Neural crest cell (in vitro differentiated cells): ENCODE data around the gene HSF2BP. TPM values are rescaled to one million over a fixed set of nuclear protein-coding genes. Genes with fewer than 3 reads are reported as not detected.

ENCODE experiments used
- DNase-seq: peaks from one replicate; pipeline ENCODE4 v3.0.0; 2021; ENCODE audit warnings: low read depth, mixed read lengths, low spot score
- H3K27ac Mint-ChIP-seq: one replicate; pipeline ENCODE4 v1.8.0; 2021; ENCODE audit warnings: mild to moderate bottlenecking, mixed read lengths; ENCODE audit not compliant: unreplicated experiment
- H3K27me3 Mint-ChIP-seq: 2 replicates; pipeline ENCODE4 v1.8.0; 2021; ENCODE audit warnings: low read depth, mild to moderate bottlenecking, mixed read lengths
- H3K36me3 Mint-ChIP-seq: 2 replicates; pipeline ENCODE4 v1.8.0; 2021; ENCODE audit warnings: low read depth, mild to moderate bottlenecking, mixed read lengths
- H3K4me1 Mint-ChIP-seq: 2 replicates; pipeline ENCODE4 v1.8.0; 2021; ENCODE audit warnings: mixed read lengths
- H3K4me3 Mint-ChIP-seq: one replicate; pipeline ENCODE4 v1.8.0; 2021; ENCODE audit warnings: mild to moderate bottlenecking, mixed read lengths
- H3K9me3 Mint-ChIP-seq: 2 replicates; pipeline ENCODE4 v1.8.0; 2021; ENCODE audit warnings: mixed read lengths
- CTCF ChIP-seq: fragments of 200-600 bp; sonication (generic); conservative IDR thresholded peaks from 2 replicates; pipeline ENCODE4 v1.5.0; 2021; ENCODE audit warnings: antibody characterized with exemption, mild to moderate bottlenecking
- total RNA-seq: library from RNA; stranded (reverse); gene quantifications from 2 replicates; pipeline ENCODE4 v1.2.1, GENCODE V29; 2021

Gene HSF2BP
- total RNA-seq, 1 donor from 2014 or later = 2.3 TPM

GRCh38 chr21:43605320-43606215 lies 53.7 kb downstream of the HSF2BP start:
- peaks cover 7% of the 10 kb centered on the region for H3K4me1 Mint-ChIP-seq
- no peak overlapping the region for H3K4me3 Mint-ChIP-seq
- no peaks in the 10 kb centered on the region for H3K9me3 Mint-ChIP-seq
- no peak overlapping the region for H3K27ac Mint-ChIP-seq
- no peaks in the 10 kb centered on the region for H3K36me3 Mint-ChIP-seq
- H3K27me3 Mint-ChIP-seq = no peaks in the 10 kb centered on the region
- TF ChIP-seq CTCF = no peak
- no peak for DNase-seq

GRCh38 chr21:43604505-43605204 lies 54.6 kb downstream of the HSF2BP start:
- H3K4me1 Mint-ChIP-seq = peaks cover 7% of the 10 kb centered on the region
- H3K27me3 Mint-ChIP-seq = no peaks in the 10 kb centered on the region
- TF ChIP-seq CTCF = no peak
- H3K36me3 Mint-ChIP-seq = no peaks in the 10 kb centered on the region
- H3K9me3 Mint-ChIP-seq = no peaks in the 10 kb centered on the region
- no peak overlapping the region for H3K27ac Mint-ChIP-seq
- no peak overlapping the region for H3K4me3 Mint-ChIP-seq
- no peak for DNase-seq

- H3K36me3 Mint-ChIP-seq = no peaks in the 10 kb centered on the region
- no peak overlapping the region for H3K27ac Mint-ChIP-seq
- DNase-seq = no peak
- H3K4me1 Mint-ChIP-seq = peaks cover 10% of the 10 kb centered on the region
- no peak for TF ChIP-seq CTCF
- H3K27me3 Mint-ChIP-seq = no peaks in the 10 kb centered on the region
- H3K9me3 Mint-ChIP-seq = no peaks in the 10 kb centered on the region
- no peak overlapping the region for H3K4me3 Mint-ChIP-seq
Measured at GRCh38 chr21:43603641-43604504, 55.4 kb downstream of the HSF2BP start.

GRCh38 chr21:43603233-43603626 lies 56.1 kb downstream of the HSF2BP start:
- no peaks in the 10 kb centered on the region for H3K9me3 Mint-ChIP-seq
- H3K4me1 Mint-ChIP-seq = peaks cover 15% of the 10 kb centered on the region
- H3K27me3 Mint-ChIP-seq = no peaks in the 10 kb centered on the region
- no peak for TF ChIP-seq CTCF
- H3K36me3 Mint-ChIP-seq = no peaks in the 10 kb centered on the region
- no peak overlapping the region for H3K4me3 Mint-ChIP-seq
- no peak for DNase-seq
- H3K27ac Mint-ChIP-seq = no peak overlapping the region
